ENCODE data around the gene COX6A1.

- TF ChIP-seq CTCF (conservative IDR thresholded peaks at IDR 0.05; ENCODE audit: low read depth in 2 of 2) = no peak
- TF ChIP-seq REST (IDR thresholded peaks at IDR 0.05; ENCODE audit: unreplicated experiment) = no peak
- no peak for TF ChIP-seq CREB1 (CRISPR knock-in tag; IDR thresholded peaks at IDR 0.05; ENCODE audit: low read depth)
- no peak for TF ChIP-seq EZH2 (IDR thresholded peaks at IDR 0.05; ENCODE audit: low read depth, unreplicated experiment)
- TF ChIP-seq POLR2AphosphoS5 (IDR thresholded peaks at IDR 0.05; ENCODE audit: low read depth) = no peak
- no peak for TF ChIP-seq ZNF114 (CRISPR knock-in tag; IDR thresholded peaks at IDR 0.05)
- TF ChIP-seq JUNB (IDR thresholded peaks at IDR 0.05; ENCODE audit: unreplicated experiment) = no peak
- no peak for TF ChIP-seq NANOG (IDR thresholded peaks at IDR 0.05; ENCODE audit: borderline replicate concordance)
Measured at GRCh38 chr12:120455302-120455701, 17.4 kb downstream of the COX6A1 start.
